ENCODE data around the gene MRO.
"Not testable (repeated sequence)": the region's sequence is repeated elsewhere in the genome, so short reads cannot be mapped to it uniquely, and the experiment has no call there.

The MRO gene

GRCh38 chr18:50791599-50792438 is 28.0 kb downstream of the MRO start:
- no peak for DNase-seq

GRCh38 chr18:50790948-50791347 is 28.9 kb downstream of the MRO start:
- DNase-seq = no peak

DNA sequence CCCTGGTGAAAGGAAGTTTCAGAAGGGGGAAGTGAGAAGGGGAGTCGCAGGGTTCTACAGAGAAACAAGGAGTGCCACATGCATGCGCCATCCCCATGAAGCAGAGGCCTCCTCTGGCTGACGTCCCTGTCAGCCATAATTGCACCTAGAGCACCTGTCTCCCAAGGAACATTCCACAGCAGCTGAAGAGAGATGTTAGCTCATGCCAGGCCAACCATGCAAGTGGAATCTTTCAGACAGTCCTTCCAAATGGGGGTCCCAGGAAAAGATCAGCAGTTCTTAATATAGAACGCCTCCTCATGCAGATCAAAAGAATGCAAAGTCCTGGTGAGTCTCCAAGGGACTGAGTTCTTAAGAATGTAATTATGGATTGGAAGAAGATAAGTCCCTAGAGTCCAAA is 29.6 kb downstream of the MRO start:
- no peak for DNase-seq

GRCh38 chr18:50788284-50788683 is 31.5 kb downstream of the MRO start:
- DNase-seq = no peak

DNA sequence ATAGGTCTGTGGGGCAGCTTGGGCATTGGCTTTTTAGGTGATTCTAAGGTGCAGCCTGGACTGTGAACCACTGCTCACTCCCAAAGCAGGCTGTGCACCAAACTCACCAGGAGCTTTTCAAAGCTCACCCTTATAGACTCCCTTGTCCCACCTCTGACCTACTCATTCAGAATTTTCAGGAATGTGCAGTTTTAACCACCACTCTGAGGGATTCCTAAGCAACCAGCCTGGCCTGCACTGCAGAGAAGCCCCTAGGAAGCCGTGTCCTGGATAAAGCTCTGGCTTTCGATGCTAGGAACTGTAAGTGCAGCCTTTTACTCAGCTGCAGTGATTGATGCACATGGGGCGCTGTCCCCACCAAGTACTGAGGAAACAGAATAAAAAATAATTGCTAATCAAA is 33.0 kb downstream of the MRO start:
- no peak for DNase-seq

DNA sequence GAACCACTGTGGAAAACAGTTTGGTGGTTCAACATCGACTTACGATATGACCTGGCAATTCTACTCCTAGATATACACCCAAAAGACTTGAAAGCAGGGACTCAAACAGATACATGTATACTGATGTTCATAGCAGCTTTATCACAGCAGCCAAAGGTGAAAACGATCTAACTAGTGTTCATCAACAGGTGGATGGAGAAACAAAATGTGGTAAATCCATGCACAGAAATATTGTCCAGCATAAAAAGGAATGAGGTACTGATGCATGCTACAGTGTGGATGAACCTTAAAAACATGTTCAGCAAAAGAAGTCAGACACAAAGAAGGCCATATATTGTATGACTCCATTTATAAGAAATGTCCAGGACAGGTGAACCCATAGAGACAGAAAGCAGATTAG is 36.3 kb downstream of the MRO start:
- no peak for DNase-seq

DNA sequence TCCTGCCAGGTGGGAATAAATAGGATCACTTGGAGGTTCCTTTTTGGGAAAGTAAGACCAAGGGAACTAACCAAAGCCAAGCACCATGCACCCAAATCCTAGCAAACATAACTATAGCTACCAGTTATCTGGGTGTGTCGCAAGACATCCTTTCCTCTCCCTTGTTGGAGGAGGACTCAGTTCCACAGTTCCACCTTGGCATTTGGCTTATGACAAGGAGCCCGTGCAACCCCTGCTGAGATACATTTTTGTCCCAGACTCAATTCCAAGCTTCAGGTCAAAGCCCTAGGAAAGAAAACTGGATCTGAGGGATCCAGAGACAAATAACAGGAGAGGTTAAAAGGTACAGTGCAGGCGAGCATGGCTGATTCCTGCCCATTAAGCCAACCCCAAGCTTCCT is 40.8 kb downstream of the MRO start:
- DNase-seq = not testable (repeated sequence)

- no peak for DNase-seq
These were observed 43.4 kb downstream of the MRO start for GRCh38 chr18:50776383-50776782.

GRCh38 chr18:50775726-50776125 is 44.1 kb downstream of the MRO start:
- no peak for DNase-seq

GRCh38 chr18:50775207-50775606 is 44.6 kb downstream of the MRO start:
- DNase-seq = no peak

- DNase-seq = no peak
These were observed 50.4 kb downstream of the MRO start for GRCh38 chr18:50769463-50769862.

GRCh38 chr18:50757358-50757757 is 62.5 kb downstream of the MRO start:
- no peak for DNase-seq

DNA sequence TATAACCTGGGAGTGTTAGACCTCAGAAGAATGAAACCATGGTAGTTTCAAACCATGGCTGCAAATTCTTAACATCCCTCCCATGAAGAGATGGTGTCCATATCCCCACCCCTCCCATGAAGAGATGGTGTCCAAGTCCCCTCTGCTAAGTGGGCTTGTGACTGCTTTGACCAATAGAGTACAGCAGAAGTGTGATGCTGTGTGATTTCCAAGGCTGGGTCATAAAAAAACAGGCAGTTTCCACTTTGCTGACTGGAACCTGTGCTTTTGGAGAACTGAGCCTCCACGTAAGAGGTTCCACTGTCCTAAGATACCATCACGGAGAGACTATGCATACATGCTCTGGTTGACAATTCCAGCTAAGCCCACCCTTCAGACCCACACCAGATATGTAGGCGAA is 65.5 kb downstream of the MRO start:
- no peak for DNase-seq

DNA sequence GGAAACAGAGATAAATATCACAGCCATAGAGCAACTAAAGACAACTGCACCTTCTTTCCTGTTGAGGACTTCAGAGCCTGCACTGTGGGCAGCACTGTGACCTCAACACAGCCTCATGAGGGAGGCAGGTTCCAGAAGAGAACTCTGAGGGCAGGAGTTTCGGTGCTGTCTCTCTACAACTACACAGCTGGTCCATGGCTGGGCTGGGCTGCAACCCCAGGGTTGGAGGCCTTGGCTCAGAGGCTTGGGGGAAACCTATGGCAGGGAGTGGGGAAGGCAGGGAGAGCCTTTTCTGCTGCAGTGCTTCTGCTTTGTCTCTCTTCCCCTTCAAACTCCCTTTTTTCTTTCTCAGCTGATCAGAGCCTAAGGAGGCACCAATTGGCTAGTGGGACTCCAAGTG is 66.5 kb downstream of the MRO start:
- DNase-seq = no peak

DNA sequence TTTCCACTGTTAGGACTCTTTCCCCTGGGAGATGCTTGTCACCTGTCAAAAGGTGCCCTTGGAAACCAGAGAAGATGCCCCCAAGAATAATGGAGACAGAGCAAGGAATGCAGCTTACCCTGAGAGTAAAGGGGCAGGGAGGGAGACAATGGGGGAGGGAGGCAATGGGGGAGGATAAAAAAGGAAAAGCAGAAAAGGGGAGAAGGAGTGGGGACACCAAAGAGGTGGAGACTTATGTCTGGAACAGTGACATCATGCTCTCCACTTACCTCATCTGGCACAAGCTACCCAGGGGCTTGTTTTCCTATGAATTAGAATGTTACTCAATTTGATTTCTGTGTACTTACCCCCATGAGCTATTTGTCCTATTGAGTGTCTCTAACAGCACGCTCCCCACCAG is 67.9 kb downstream of the MRO start:
- DNase-seq = no peak

DNA sequence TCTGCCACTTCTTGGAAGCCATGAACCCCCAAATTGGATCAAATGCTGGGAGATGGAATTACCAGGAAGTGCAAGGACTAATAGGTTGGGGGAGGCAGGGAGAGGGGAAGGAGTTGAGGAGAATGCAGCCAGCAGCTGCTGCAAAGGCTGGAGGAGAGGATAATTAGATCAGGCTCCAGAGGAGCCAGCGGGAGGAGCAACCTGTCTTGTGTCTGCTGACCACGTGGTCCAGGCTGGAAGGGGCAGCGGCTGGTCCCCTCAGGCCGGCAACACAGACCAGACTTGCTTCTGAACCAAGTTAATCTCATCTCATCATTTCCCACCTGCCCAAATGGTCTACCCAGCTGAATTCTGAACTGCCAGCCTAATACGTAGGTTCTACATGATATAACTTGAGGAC is 68.3 kb downstream of the MRO start:
- no peak for DNase-seq

DNA sequence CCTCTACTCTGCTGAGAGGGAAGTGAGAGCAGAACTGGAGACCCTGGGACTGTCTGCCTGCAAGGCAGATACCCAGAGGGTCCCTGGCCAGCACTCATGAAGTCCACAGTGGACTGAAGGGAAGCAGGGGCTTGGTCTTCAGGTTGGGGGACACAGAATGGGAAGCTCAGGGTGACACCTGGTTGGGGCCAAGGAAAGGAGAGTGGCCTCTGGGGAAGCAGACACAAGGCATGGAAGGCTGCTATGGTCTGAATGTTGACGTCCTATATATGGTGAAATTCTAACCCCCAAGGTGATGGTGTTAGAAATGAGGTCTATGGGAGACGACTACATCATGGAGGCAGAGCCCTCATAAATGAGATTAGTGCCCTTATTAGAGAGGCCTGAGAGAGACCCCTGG is 69.3 kb downstream of the MRO start:
- no peak for DNase-seq

GRCh38 chr18:50749945-50750344 is 69.9 kb downstream of the MRO start:
- DNase-seq = no peak

GRCh38 chr18:50749421-50749820 is 70.4 kb downstream of the MRO start:
- no peak for DNase-seq

DNA sequence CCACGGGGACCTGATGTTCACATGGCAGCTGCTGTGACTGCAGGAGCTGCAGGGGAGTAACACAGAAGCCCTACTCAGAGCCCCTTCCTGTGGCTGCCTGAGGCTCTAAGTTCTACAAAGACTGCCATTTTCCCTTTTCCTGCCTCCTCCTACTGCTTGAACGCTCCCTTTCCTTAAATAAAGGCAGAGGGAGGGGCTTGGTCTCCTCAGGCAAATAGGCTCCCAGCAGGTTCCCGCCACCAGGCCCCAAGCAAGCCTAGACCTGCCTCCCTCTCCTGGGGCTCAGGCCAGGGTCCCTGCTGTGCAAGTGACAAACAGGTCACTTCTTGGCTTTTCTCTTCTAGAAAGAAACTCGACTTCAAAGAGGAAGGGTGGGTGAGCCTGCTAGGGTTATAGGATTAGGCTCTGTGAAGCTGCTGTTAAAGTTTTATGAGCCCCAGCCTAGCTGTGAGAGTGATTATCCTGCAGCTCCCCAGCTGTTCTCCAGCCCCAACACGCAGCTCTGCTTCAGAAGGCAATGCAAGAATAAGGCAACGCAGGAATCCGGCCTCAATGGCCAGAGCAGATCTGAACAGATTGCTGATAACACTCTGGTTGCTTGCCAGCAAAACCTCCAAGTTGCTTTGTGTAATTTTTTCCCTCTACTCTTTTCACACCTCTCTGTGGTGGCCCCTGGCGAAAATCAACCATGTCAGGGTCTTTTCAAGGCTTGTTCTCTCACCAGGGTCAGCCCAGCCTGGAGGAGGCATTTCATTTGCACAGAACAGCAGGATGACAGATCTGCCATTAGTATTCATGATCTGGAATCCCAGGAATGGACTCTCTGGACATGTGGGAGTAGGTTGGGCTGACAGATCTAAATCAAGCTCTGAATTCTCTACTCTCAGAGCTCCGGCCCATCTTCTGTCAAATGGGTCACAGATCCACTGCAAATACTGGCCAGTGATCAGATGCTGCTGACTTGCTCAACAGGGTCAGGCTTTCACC is 71.3 kb downstream of the MRO start:
- no peak for DNase-seq

GRCh38 chr18:50747849-50748242 is 72.0 kb downstream of the MRO start:
- DNase-seq = no peak

GRCh38 chr18:50745945-50746344 is 73.9 kb downstream of the MRO start:
- no peak for DNase-seq

Data from CD4-positive, alpha-beta T cell treated with Interleukin-1 beta for 1 hour (primary cell).